T-helper 22 cell (primary cell): ENCODE data around the gene STARD7.
"Not testable (repeated sequence)": the region's sequence is repeated elsewhere in the genome, so short reads cannot be mapped to it uniquely, and the experiment has no call there.

ENCODE experiments used
- DNase-seq: peaks from one replicate; pipeline ENCODE4 v3.0.0-alpha.2; 2020; ENCODE audit warnings: low read depth

The STARD7 gene

GRCh38 chr2:96208143-96209010 lies at the start of gene STARD7:
Gene STARD7, minus strand, starts transcription at chr2:96208827. Its CDS starts 393 bp downstream, at chr2:96208434.
- peak; percentile 92 for DNase-seq

DNA sequence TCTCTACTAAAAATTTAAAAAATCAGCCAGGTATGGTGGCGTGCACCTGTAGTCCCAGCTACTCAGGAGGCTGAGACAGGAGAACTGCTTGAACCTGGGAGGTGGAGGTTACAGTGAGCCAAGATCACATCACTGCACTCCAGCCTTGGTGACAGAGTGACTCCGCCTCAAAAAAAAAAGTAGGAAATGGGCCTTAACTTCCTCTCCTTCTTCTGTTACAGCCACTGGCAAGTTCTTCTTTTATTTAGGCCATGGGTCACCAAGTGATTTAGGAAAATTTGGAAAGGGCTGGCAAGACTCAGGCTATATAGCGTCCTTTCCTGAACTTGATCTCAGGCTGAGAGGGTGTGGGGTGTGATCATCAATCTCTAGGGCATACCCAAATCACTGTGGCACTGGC lies 49.1 kb upstream of the STARD7 start:
- not testable (repeated sequence) for DNase-seq

DNA sequence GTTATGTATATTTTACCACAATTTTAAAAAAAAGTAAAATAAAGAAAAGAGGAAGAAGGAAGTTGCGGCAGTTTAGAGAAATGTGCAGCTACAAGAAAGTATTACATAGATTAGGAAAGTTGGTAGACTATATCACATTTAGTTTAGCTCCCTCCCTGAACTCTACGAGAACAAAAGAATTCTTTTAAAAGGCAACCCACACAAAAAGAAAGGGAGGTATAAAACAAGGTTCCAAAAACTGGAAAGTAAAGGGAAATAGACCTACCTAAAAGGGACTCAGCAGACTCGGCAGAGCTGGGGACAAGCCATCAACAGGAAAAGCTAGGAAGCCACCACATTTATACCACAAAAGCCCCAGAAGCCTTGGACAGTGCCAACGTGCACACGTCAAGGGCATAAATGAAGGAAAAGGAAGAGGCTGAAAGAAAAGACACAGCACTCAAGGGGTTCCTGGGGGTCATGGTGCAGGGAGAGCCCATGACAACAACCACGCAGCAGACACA lies 48.0 kb upstream of the STARD7 start:
- no peak for DNase-seq

DNA sequence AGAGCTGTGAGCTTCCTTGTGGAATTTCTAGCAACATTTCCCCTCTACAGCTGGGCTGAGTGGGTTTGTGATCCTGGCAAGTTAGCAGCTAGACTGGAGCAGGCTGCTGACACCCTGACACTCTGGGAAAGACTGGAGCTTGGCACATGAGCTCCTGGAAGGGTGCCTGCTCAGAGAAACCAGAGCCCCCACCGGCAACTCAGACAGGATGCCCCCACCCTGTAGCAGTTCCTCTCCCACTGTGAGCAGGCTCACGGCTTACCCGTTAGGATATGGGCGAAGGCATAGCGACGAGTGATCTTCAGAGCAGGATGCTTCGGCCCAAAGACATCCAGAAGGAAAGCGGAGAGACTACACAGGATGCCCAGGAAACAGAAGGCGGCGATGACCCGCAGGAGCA lies 45.9 kb upstream of the STARD7 start:
- no peak for DNase-seq

DNA sequence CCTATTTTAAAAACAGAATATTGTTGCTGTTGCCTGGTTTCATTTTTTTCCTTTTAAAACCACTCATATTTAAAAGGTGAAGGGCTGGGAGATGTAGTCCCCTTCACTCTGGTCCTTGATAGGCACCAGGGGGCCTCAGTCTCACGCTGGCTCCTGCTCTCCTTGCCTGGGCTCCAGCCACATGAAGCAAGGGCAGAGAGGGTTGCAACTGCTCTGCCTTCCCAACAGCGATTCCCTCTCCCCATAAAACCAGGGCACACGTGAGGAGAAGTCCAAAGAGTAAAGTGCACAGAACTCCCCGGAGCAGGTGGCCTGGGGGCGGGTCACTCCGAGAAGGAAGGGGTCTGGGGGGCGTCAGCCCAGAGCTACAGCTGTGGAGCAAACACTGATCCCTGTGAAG lies 44.4 kb upstream of the STARD7 start:
- DNase-seq: no peak

DNA sequence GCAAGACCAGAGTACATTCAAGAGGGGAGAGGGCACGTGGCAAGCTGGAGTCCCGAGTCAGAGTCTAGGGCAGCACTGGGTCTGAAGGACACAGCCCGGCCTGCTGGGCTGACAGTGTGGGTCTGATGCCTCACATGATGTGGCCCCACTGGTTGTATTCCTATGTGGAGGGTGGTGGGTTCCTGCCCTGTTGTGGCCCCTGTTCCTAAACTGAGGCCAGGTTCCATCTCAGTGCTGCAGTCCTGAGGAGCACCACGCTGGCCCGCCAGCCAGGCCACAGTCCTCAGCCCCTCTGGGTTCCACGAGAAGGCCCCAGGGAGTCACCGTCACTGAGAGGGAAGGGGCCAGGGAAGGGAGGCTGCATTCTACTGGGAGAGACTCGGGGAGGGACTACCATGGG lies 43.9 kb upstream of the STARD7 start:
- no peak for DNase-seq

DNA sequence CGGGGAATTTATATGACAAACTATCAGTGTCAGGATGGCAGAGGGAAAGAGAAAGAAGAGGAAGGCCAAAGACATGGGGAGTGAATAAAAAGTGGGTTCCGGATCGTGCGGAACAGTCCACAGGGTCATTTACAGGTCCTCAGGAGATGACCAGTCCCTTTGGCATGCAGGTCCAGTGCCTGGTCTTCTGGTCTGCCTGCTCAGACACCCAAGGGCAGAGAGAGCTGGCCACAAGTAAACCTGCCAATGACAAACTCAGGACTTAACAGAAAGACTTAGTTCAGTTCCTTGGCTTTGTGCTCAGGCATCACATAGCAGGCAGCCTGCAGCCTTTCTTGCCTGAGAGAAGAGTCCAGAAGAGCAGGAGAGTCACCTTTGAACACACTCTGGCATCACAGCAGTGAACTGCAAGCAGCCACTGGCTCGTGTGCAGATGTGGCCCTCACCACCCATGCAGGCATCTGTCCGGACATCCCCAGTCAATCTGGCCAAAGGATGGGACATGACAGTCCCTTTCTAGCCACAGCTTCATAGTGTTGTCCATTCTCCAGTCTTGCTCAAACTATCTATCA lies 43.2 kb upstream of the STARD7 start:
- no peak for DNase-seq

DNA sequence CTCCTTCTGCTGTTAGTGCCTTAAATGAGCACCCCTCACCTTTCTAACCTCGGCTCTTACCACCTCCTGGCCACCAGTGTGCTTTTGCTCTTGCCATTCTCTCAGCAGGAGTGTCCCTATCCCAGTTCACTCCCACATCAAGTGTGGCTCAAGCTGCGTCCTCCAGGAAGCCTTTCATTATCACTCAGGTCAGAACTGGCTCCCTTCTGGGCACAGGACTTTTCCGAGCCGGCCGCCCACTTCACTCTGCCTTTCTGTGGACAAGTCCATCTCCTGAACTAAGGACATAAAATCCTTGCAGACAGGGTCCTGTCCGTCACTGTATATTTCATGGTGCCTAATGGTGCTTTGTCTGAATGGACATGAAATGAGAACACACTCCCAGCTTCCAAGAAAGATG lies 41.6 kb upstream of the STARD7 start:
- DNase-seq: no peak

GRCh38 chr2:96249654-96250053 lies 41.0 kb upstream of the STARD7 start:
- no peak for DNase-seq

DNA sequence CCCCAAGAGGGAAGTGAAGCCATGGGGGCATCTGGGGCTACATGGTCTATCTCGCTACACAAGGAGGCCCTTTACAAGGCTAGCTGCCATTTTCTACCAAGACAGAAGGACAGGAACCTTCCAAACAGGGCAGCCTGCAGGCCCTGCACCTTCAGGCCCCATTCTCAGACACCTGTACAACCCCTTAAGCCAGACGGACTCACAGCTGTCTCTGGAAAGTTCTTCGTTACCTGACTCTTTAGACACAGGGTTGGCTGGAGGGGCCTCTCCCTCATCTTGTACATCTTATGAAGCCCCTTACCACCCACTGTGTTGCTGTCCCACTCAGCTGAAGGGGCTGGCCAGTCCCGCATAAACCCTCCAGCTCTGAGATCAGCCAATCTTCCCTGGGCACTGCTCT lies 40.0 kb upstream of the STARD7 start:
- no peak for DNase-seq

GRCh38 chr2:96247896-96248295 lies 39.3 kb upstream of the STARD7 start:
- DNase-seq: no peak

- no peak for DNase-seq
Measured at GRCh38 chr2:96247009-96247408, 38.4 kb upstream of the STARD7 start.

DNA sequence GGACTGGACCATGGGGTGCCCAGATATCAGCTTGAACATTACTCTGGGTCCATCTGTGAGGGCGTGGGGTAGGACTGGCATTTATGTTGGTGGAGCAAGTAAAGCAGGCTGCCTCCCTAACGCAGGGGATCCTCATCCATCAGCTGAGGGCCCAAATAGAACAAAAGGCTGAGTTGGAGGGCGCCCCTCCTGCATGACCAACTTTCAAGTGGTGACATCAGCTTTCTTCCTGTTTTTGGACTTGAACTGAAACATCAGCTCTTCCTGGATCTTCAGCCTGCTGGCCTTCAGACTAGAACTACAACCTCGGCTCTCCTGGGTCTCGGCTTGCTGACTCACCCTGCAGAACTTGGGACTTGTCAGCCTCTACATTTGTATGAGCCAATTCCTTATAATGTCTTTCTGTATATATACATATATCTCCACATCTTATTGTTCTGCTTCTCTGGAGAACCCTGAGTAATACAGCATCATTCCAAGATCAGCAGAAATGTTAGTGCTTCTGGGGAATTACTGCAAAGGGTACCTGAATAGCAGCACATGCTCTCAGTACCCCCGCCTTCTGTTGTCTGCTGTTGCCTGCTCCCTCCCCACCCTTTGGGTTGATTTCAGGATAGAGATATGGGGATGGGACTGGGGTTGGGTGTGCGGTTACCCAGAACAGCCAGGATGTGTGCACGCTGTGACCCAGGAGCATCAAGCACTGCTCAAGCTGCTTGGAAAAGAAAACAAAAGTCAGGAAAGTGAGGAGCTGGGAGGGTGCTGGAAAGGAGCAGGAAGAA lies 37.2 kb upstream of the STARD7 start:
- no peak for DNase-seq

DNA sequence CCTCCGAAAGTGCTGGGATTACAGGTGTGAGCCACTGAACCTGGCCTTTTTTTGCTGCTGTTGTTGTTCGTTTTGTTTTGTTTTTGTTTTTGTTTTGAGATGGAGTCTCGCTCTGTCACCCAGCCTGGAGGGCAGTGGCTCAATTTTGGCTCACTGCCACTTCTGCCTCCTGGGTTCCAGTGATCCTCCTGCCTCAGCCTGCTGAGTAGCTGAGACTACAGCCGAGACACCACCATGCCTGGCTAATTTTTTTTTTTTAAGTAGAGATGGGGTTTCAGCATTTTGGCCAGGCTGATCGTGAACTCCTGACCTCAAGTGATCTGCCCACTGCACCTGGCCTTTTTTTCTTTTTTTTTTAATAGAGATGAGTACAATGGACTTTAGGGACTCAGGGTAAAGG lies 35.2 kb upstream of the STARD7 start:
- DNase-seq: no peak

- peak; percentile 17 for DNase-seq
Measured at GRCh38 chr2:96241900-96242611, 33.4 kb upstream of the STARD7 start.

GRCh38 chr2:96241227-96241626 lies 32.6 kb upstream of the STARD7 start:
- DNase-seq: no peak

DNA sequence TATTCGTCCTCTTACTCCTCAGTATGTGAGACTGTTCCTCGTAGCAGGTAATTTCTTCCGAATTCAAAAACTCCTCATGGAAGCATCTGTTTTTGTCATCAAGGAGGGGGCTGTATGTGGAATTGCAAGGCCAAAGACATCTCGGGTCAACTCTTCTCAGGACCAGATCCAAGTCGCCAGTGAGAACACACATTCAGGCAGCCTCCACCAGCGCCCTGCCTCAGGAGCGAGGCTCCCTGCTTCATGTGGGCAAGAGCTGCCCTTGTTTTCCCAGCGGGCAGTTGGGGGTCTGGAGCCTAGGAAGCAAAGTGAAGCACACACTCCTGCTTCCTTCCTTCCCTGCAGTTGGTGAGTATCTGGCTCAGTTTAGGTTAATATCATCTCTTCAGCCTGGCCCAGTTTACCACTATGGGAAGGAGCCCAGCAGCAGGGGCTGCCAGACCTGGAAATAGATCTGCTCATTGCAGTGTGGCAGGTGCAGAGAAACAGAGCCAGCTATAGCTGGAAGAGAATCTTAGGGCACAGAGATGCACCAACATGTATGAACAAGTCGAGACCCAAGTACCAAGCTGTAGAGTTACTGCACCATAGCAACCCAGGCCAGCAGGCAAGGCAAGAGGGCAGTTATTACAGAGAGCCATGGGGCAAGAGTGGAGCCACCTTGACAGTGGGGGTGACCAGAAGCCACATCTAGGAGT lies 31.9 kb upstream of the STARD7 start:
- no peak for DNase-seq

DNA sequence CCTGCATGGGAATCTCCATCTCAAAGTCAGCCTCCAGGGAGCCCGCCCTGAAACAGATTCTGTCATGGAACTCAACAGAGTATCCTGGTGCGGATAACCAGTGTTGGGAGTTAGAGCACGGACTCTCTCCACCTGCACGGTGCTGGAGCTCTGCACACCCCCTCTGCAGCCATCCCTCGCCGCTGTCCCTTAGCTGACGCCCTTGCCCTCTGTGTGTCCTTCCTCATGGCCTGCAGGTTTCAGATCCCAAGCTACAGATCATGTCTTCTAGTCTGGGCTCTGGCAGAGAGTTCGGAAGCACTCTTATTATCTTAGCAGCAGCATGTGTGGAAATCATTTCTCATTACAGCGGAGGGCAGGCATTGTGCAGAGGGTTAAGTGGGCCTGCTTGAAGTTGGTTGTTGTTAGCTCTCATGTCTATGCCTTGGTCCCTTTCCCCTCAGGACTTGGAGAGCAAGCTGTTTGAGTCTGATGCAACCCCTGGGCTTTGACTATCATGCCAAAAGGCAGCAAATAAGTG lies 31.2 kb upstream of the STARD7 start:
- no peak for DNase-seq

- no peak for DNase-seq
Measured at GRCh38 chr2:96239091-96239490, 30.5 kb upstream of the STARD7 start.

GRCh38 chr2:96238266-96238665 lies 29.6 kb upstream of the STARD7 start:
- no peak for DNase-seq

DNA sequence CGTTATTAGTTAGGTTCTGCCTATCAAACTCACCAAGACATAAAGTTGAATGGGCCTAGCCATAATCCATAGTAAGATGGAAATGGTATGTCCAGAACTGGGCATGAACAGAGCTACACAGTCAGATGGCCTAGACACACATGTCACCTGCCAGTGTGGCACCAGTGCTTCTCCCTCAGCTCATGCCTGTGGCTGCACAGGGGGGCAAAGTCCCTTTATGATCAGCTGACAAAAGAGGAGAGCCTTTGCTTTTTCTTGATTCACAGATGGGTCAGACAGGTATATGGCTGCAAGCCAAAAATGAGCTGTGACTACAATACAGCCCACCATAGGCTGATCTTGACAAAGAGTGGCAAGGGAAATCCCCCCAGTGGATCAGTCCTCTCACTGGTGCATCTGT lies 28.3 kb upstream of the STARD7 start:
- DNase-seq: no peak
